GM12878 (cell line): ENCODE results near the gene WDHD1. TPM values are rescaled to one million over a fixed set of nuclear protein-coding genes. Genes with fewer than 3 reads are reported as not detected.

ENCODE experiments used
- BHLHE40 ChIP-seq, 2 experiments: fragments of 450-650 bp in 1 of 2; IDR thresholded peaks; 2 replicates each; pipeline ENCODE4 v1.6.1; 2011 to 2017; ENCODE audit warnings: low read depth in 2 of 2, borderline replicate concordance in 1 of 2, improper control_type of control experiment in 1 of 2, low read length in 1 of 2, mild to moderate bottlenecking in 1 of 2
- DPF2 ChIP-seq: fragments of 450-650 bp; IDR thresholded peaks from 2 replicates; pipeline ENCODE4 v1.6.1; 2017; ENCODE audit warnings: mild to moderate bottlenecking
- EED ChIP-seq: sonication (generic); IDR thresholded peaks from 2 replicates; pipeline ENCODE4 v1.6.1; 2016; ENCODE audit warnings: antibody characterized with exemption, low read depth
- HDGF ChIP-seq: fragments of 450-650 bp; IDR thresholded peaks from 2 replicates; pipeline ENCODE4 v1.6.1; 2016; ENCODE audit warnings: antibody characterized with exemption
- MTA3 ChIP-seq: IDR thresholded peaks from 2 replicates; pipeline ENCODE4 v1.6.1; 2012; ENCODE audit warnings: low read length, inconsistent platforms, borderline replicate concordance
- NBN ChIP-seq: fragments of 450-650 bp; IDR thresholded peaks from 2 replicates; pipeline ENCODE4 v1.6.1; 2016
- NFIC ChIP-seq: IDR thresholded peaks from 2 replicates; pipeline ENCODE4 v1.6.1; 2012; ENCODE audit warnings: low read depth, mild to moderate bottlenecking, inconsistent platforms, low read length, moderate library complexity
- POLR2AphosphoS2 ChIP-seq: IDR thresholded peaks from 2 replicates; pipeline ENCODE4 v1.6.1; 2011; ENCODE audit warnings: low read depth, mild to moderate bottlenecking, low read length, improper control_type of control experiment, moderate library complexity
- RB1 ChIP-seq: fragments of 450-650 bp; formaldehyde crosslinking; IDR thresholded peaks from 2 replicates; pipeline ENCODE4 v1.6.1; 2017; ENCODE audit warnings: mild to moderate bottlenecking, borderline replicate concordance
- SPI1 ChIP-seq: IDR thresholded peaks from 2 replicates; pipeline ENCODE4 v1.6.1; 2011; ENCODE audit warnings: low read depth, mild to moderate bottlenecking, low read length, moderate library complexity, borderline replicate concordance; ENCODE audit not compliant: insufficient read depth
- TBL1XR1 ChIP-seq: IDR thresholded peaks from 2 replicates; pipeline ENCODE4 v1.6.1; 2012; ENCODE audit warnings: low read depth, low read length, improper control_type of control experiment
- ZNF217 ChIP-seq: fragments of 450-650 bp; IDR thresholded peaks from 2 replicates; pipeline ENCODE4 v1.6.1; 2017; ENCODE audit warnings: antibody characterized with exemption, mild to moderate bottlenecking
- polyA plus RNA-seq, 11 experiments: library from polyadenylated mRNA; depleted of rRNA in 4 of 11; unstranded in 6 of 11; stranded (reverse) in 5 of 11; fragments of >200 nt; fragmentation: Nextera tagmentation in 4 of 11; fragmentation: Illumina TruSeq in 1 of 11; extraction: Ambion mirVana in 4 of 11; extraction: Trizol in 1 of 11; gene quantifications; 1 replicate in 1 of 11; 2 replicates in 10 of 11; pipeline versions ENCODE4 v1.2.1 to v1.2.3, GENCODE V29; 2011 to 2016; ENCODE audit warnings: inconsistent platforms in 2 of 11, missing spikeins in 2 of 11, low read depth in 1 of 11
- total RNA-seq, 4 experiments: library from RNA; depleted of rRNA in 3 of 4; stranded (reverse); fragments of >200 nt in 3 of 4; fragmentation: Illumina TruSeq in 1 of 4; extraction: Trizol in 1 of 4; gene quantifications; 2 replicates each; pipeline versions ENCODE4 v1.2.1 to v1.2.3, GENCODE V29; 2013 to 2021
- TF ChIP-seq, protein P1 (sequence below): IDR thresholded peaks from 2 replicates; pipeline ENCODE4 v1.6.1; 2012; ENCODE audit warnings: low read length, inconsistent platforms
- TF ChIP-seq, protein P2 (sequence below): fragments of 450-650 bp; IDR thresholded peaks from 2 replicates; pipeline ENCODE4 v1.6.1; 2016; ENCODE audit warnings: mild to moderate bottlenecking
- TF ChIP-seq, protein P3 (sequence below): fragments of 450-650 bp; formaldehyde crosslinking; IDR thresholded peaks from 2 replicates; pipeline ENCODE4 v1.5.0; 2022; ENCODE audit warnings: mild to moderate bottlenecking, missing genetic modification characterization
- TF ChIP-seq, protein P4 (sequence below): IDR thresholded peaks from 2 replicates; pipeline ENCODE4 v1.6.1; 2011; ENCODE audit warnings: mild to moderate bottlenecking, low read depth, low read length, moderate library complexity; ENCODE audit not compliant: insufficient replicate concordance
- TF ChIP-seq, protein P5 (sequence below): IDR thresholded peaks from 2 replicates; pipeline ENCODE4 v1.6.1; 2012; ENCODE audit warnings: mild to moderate bottlenecking, low read depth, low read length

Gene WDHD1
- total and polyA plus RNA-seq, 10 of the 15 experiments (the other 5 are each of a cell fraction or from before 2014, with no cell fraction given), result 11.3 to 50.5 (median 32.6) TPM

DNA sequence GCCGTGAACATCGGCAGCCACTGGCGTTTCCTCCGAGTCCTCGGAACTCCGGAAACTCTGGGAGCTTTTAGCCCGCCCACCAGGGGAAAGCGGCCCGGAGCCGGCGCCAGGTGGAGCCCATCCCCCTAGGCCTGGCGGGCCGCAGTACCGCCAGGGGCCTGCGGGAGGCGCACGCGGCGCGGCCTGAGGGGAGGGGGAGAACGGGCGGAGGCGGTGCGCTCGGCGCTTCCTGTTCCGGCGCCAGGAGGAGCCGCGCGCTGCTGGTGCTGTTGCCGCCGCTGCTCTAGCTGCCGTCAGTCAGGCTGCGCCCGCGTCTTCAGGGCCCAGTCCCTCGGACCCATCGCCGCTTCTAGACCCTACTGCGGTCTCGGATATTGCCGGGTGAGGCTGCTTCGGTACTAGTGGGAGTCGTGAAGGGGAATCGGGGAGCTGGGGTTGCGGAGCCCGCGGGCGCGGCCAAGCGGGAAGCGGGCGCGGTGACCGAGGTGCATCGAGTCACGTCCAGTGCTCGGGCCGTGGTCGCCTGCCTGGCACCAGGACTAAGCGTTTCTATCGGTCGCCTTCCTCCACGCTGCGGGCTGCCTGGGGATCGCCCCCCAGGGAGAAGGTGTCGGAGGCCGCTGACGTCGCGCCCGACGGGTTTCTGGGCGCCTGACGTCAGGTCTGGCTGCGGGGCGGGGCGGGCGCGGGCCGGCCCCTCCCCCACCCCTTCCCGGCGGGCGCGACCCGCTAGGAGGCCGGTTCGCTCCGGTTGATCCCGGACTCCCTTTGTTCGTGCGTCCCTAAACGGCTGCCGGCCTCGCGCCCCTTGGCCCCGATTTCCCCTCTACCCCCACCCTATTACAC is 24.7 kb upstream of the WDHD1 start, which contains the start of gene MAPK1IP1L (continued):
- TF ChIP-seq BHLHE40 (IDR thresholded peaks at IDR 0.05; ENCODE audit: borderline replicate concordance in 1 of 2, low read depth in 2 of 2, low read length in 1 of 2) (peak; percentile 61 to 68), NBN (peak; percentile 98), HDGF (peak; percentile 67; the same call in 1 of the 2 replicates), EED (peak; percentile 88), NFIC (no peak; the same call in 1 of the 2 replicates), RB1 (peak; percentile 87; the same call in 1 of the 2 replicates), SPI1 (peak; percentile 44; the same call in 1 of the 2 replicates), MTA3 (no peak), POLR2AphosphoS2 (peak; percentile 97), DPF2 (peak; percentile 95), ZNF217 (peak; percentile 32; the same call in 1 of the 2 replicates), TBL1XR1 (peak; percentile 53; the same call in 1 of the 2 replicates)
- TF ChIP-seq, protein P1, sequence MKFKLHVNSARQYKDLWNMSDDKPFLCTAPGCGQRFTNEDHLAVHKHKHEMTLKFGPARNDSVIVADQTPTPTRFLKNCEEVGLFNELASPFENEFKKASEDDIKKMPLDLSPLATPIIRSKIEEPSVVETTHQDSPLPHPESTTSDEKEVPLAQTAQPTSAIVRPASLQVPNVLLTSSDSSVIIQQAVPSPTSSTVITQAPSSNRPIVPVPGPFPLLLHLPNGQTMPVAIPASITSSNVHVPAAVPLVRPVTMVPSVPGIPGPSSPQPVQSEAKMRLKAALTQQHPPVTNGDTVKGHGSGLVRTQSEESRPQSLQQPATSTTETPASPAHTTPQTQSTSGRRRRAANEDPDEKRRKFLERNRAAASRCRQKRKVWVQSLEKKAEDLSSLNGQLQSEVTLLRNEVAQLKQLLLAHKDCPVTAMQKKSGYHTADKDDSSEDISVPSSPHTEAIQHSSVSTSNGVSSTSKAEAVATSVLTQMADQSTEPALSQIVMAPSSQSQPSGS, result no peak; the same call in 1 of the 2 replicates
- TF ChIP-seq, protein P2, sequence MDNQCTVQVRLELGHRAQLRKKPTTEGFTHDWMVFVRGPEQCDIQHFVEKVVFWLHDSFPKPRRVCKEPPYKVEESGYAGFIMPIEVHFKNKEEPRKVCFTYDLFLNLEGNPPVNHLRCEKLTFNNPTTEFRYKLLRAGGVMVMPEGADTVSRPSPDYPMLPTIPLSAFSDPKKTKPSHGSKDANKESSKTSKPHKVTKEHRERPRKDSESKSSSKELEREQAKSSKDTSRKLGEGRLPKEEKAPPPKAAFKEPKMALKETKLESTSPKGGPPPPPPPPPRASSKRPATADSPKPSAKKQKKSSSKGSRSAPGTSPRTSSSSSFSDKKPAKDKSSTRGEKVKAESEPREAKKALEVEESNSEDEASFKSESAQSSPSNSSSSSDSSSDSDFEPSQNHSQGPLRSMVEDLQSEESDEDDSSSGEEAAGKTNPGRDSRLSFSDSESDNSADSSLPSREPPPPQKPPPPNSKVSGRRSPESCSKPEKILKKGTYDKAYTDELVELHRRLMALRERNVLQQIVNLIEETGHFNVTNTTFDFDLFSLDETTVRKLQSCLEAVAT, result peak; percentile 52
- TF ChIP-seq, protein P3, sequence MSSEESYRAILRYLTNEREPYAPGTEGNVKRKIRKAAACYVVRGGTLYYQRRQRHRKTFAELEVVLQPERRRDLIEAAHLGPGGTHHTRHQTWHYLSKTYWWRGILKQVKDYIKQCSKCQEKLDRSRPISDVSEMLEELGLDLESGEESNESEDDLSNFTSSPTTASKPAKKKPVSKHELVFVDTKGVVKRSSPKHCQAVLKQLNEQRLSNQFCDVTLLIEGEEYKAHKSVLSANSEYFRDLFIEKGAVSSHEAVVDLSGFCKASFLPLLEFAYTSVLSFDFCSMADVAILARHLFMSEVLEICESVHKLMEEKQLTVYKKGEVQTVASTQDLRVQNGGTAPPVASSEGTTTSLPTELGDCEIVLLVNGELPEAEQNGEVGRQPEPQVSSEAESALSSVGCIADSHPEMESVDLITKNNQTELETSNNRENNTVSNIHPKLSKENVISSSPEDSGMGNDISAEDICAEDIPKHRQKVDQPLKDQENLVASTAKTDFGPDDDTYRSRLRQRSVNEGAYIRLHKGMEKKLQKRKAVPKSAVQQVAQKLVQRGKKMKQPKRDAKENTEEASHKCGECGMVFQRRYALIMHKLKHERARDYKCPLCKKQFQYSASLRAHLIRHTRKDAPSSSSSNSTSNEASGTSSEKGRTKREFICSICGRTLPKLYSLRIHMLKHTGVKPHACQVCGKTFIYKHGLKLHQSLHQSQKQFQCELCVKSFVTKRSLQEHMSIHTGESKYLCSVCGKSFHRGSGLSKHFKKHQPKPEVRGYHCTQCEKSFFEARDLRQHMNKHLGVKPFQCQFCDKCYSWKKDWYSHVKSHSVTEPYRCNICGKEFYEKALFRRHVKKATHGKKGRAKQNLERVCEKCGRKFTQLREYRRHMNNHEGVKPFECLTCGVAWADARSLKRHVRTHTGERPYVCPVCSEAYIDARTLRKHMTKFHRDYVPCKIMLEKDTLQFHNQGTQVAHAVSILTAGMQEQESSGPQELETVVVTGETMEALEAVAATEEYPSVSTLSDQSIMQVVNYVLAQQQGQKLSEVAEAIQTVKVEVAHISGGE, result no peak
- TF ChIP-seq, protein P4, sequence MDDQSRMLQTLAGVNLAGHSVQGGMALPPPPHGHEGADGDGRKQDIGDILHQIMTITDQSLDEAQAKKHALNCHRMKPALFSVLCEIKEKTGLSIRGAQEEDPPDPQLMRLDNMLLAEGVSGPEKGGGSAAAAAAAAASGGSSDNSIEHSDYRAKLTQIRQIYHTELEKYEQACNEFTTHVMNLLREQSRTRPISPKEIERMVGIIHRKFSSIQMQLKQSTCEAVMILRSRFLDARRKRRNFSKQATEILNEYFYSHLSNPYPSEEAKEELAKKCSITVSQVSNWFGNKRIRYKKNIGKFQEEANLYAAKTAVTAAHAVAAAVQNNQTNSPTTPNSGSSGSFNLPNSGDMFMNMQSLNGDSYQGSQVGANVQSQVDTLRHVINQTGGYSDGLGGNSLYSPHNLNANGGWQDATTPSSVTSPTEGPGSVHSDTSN, result peak; percentile 43
- TF ChIP-seq, protein P5, sequence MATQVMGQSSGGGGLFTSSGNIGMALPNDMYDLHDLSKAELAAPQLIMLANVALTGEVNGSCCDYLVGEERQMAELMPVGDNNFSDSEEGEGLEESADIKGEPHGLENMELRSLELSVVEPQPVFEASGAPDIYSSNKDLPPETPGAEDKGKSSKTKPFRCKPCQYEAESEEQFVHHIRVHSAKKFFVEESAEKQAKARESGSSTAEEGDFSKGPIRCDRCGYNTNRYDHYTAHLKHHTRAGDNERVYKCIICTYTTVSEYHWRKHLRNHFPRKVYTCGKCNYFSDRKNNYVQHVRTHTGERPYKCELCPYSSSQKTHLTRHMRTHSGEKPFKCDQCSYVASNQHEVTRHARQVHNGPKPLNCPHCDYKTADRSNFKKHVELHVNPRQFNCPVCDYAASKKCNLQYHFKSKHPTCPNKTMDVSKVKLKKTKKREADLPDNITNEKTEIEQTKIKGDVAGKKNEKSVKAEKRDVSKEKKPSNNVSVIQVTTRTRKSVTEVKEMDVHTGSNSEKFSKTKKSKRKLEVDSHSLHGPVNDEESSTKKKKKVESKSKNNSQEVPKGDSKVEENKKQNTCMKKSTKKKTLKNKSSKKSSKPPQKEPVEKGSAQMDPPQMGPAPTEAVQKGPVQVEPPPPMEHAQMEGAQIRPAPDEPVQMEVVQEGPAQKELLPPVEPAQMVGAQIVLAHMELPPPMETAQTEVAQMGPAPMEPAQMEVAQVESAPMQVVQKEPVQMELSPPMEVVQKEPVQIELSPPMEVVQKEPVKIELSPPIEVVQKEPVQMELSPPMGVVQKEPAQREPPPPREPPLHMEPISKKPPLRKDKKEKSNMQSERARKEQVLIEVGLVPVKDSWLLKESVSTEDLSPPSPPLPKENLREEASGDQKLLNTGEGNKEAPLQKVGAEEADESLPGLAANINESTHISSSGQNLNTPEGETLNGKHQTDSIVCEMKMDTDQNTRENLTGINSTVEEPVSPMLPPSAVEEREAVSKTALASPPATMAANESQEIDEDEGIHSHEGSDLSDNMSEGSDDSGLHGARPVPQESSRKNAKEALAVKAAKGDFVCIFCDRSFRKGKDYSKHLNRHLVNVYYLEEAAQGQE, result no peak
